GM23338 (cell line): Measurements from ENCODE around the gene ABHD12. TPM values are rescaled to one million over a fixed set of nuclear protein-coding genes. Genes with fewer than 3 reads are reported as not detected.
A peak's percentile ranks its signal among the peaks of the same experiment; 100 is the strongest.

Source experiments
- ATAC-seq: fragments of 200-7000 bp; cut with Tn5 transposase; 3 replicates; pipeline ENCODE4 v1.9.1; 2020
- DNase-seq: peaks from one replicate; pipeline ENCODE4 v3.0.0-alpha.2; 2015; ENCODE audit warnings: low spot score
- H2AFZ ChIP-seq: fragments of 200-600 bp; sonication (generic); 2 replicates; pipeline ENCODE4 v1.8.0; 2016; ENCODE audit warnings: antibody characterized with exemption, mild to moderate bottlenecking, moderate library complexity
- H3F3A ChIP-seq: fragments of 200-600 bp; sonication (generic); replicated peaks from 2 replicates; pipeline ENCODE4 v1.8.0; 2017; ENCODE audit warnings: antibody characterized with exemption, mixed run types, low read depth
- H3K27ac ChIP-seq: fragments of 200-600 bp; sonication (generic); 2 replicates; pipeline ENCODE4 v1.6.1; 2016; ENCODE audit warnings: low read depth
- H3K27me3 ChIP-seq: fragments of 200-600 bp; sonication (generic); 2 replicates; pipeline ENCODE4 v1.8.0; 2016; ENCODE audit warnings: mild to moderate bottlenecking, mixed run types, moderate library complexity; ENCODE audit not compliant: insufficient read depth
- H3K36me3 ChIP-seq: fragments of 200-600 bp; sonication (generic); 2 replicates; pipeline ENCODE4 v1.8.0; 2016; ENCODE audit warnings: mild to moderate bottlenecking; ENCODE audit not compliant: insufficient read depth
- H3K4me1 ChIP-seq: fragments of 200-600 bp; sonication (generic); 2 replicates; pipeline ENCODE4 v1.8.0; 2016; ENCODE audit warnings: mild to moderate bottlenecking, moderate library complexity; ENCODE audit not compliant: insufficient read depth
- H3K4me2 ChIP-seq: fragments of 200-600 bp; sonication (generic); 2 replicates; pipeline ENCODE4 v1.7.1; 2017; ENCODE audit warnings: mixed run types
- H3K4me3 ChIP-seq: fragments of 200-600 bp; sonication (generic); 2 replicates; pipeline ENCODE4 v1.6.1; 2016; ENCODE audit warnings: mixed run types
- H3K79me2 ChIP-seq: fragments of 200-600 bp; sonication (generic); replicated peaks from 2 replicates; pipeline ENCODE4 v1.8.0; 2017; ENCODE audit warnings: mild to moderate bottlenecking; ENCODE audit not compliant: insufficient read depth
- H3K9me2 ChIP-seq: fragments of 200-600 bp; sonication (generic); 2 replicates; pipeline ENCODE4 v1.8.0; 2017; ENCODE audit not compliant: insufficient read depth
- H4K20me1 ChIP-seq: fragments of 200-600 bp; sonication (generic); replicated peaks from 2 replicates; pipeline ENCODE4 v1.8.0; 2017; ENCODE audit warnings: mild to moderate bottlenecking; ENCODE audit not compliant: insufficient read depth
- H3K27ac Mint-ChIP-seq: 2 replicates; pipeline ENCODE4 v1.8.0; 2020; ENCODE audit warnings: inconsistent platforms, mild to moderate bottlenecking, moderate library complexity, mixed read lengths
- H3K27me3 Mint-ChIP-seq: 3 replicates; pipeline ENCODE4 v1.8.0; 2022; ENCODE audit warnings: low read depth, mild to moderate bottlenecking, moderate library complexity, mixed read lengths, inconsistent platforms; ENCODE audit not compliant: insufficient read depth, poor library complexity
- H3K36me3 Mint-ChIP-seq: 3 replicates; pipeline ENCODE4 v1.8.0; 2021; ENCODE audit warnings: low read depth, mild to moderate bottlenecking, inconsistent platforms, moderate library complexity, mixed read lengths
- H3K4me1 Mint-ChIP-seq: 3 replicates; pipeline ENCODE4 v1.8.0; 2020; ENCODE audit warnings: mild to moderate bottlenecking, inconsistent platforms, mixed read lengths
- H3K4me3 Mint-ChIP-seq: 3 replicates; pipeline ENCODE4 v1.8.0; 2021; ENCODE audit warnings: moderate library complexity, mild to moderate bottlenecking, inconsistent platforms, mixed read lengths
- H3K9me3 Mint-ChIP-seq: 3 replicates; pipeline ENCODE4 v1.8.0; 2020; ENCODE audit warnings: moderate library complexity, mild to moderate bottlenecking, inconsistent platforms, mixed read lengths
- CREB1 ChIP-seq: fragments of 250-450 bp; sonication (Bioruptor Pico); IDR thresholded peaks from 2 replicates; pipeline ENCODE4 v1.5.0; 2020; ENCODE audit warnings: low read depth, mild to moderate bottlenecking, moderate library complexity
- CTCF ChIP-seq, 2 experiments: fragments of 200-600 bp in 1 of 2; sonication (generic) in 1 of 2; conservative IDR thresholded peaks; 2 replicates each; pipeline versions ENCODE4 v1.5.1 to v1.6.1; 2016 to 2017; ENCODE audit warnings: antibody characterized with exemption in 2 of 2, low read depth in 2 of 2, mild to moderate bottlenecking in 2 of 2, moderate library complexity in 1 of 2
- EZH2 ChIP-seq: fragments of 200-600 bp; sonication (generic); IDR thresholded peaks from one replicate; pipeline ENCODE4 v1.8.0; 2017; ENCODE audit warnings: antibody characterized with exemption, mild to moderate bottlenecking, low read depth; ENCODE audit not compliant: unreplicated experiment
- EZH2phosphoT487 ChIP-seq: fragments of 200-600 bp; sonication (generic); IDR thresholded peaks from one replicate; pipeline ENCODE4 v1.8.1; 2018; ENCODE audit warnings: antibody characterized with exemption; ENCODE audit not compliant: unreplicated experiment
- JUNB ChIP-seq: IDR thresholded peaks from one replicate; pipeline ENCODE4 v1.6.1; 2016; ENCODE audit warnings: antibody characterized with exemption; ENCODE audit not compliant: unreplicated experiment
- NANOG ChIP-seq: IDR thresholded peaks from 2 replicates; pipeline ENCODE4 v1.6.1; 2016; ENCODE audit warnings: antibody characterized with exemption, borderline replicate concordance
- STAT1 ChIP-seq: IDR thresholded peaks from one replicate; pipeline ENCODE4 v1.6.1; 2016; ENCODE audit warnings: antibody characterized with exemption; ENCODE audit not compliant: unreplicated experiment
- ZNF114 ChIP-seq: fragments of 250-450 bp; sonication (Bioruptor Pico); IDR thresholded peaks from 2 replicates; pipeline ENCODE4 v1.5.0; 2020; ENCODE audit warnings: mild to moderate bottlenecking, moderate library complexity
- ZNF331 ChIP-seq: fragments of 250-450 bp; sonication (Bioruptor Pico); IDR thresholded peaks from 2 replicates; pipeline ENCODE4 v1.5.0; 2020; ENCODE audit warnings: low read depth, mild to moderate bottlenecking, moderate library complexity
- polyA plus RNA-seq: library from polyadenylated mRNA; unstranded; fragments of >200 nt; fragmentation: Nextera tagmentation; extraction: Ambion mirVana; gene quantifications from 2 replicates; pipeline ENCODE4 v1.2.1, GENCODE V29; 2016
- total RNA-seq: library from RNA; depleted of rRNA; stranded (reverse); fragments of >200 nt; shearing (Covaris generic); gene quantifications from 2 replicates; pipeline ENCODE4 v1.2.3, GENCODE V29; 2014
- TF ChIP-seq, protein P1 (sequence below): IDR thresholded peaks from 2 replicates; pipeline ENCODE4 v1.6.1; 2016; ENCODE audit warnings: antibody characterized with exemption
- TF ChIP-seq, protein P2 (sequence below): fragments of 250-450 bp; sonication (Bioruptor Pico); IDR thresholded peaks from 2 replicates; pipeline ENCODE4 v1.5.0; 2020; ENCODE audit warnings: mild to moderate bottlenecking, moderate library complexity

ABHD12 gene
- total and polyA plus RNA-seq, 2 experiments from 2014 or later = 40.2 to 57.8 TPM

- Histone ChIP-seq H3F3A (no peaks in the 10 kb centered on the region), H3K27me3 (no peaks in the 10 kb centered on the region), H3K79me2 (peaks cover 50% of the 10 kb centered on the region), H3K4me1 (no peaks in the 10 kb centered on the region), H2AFZ (no peak overlapping the region), H3K4me3 (no peak overlapping the region), H3K36me3 (peaks cover 5% of the 10 kb centered on the region; the same call in 1 of the 2 replicates), H3K9me2 (no peaks in the 10 kb centered on the region), H4K20me1 (peaks cover 16% of the 10 kb centered on the region), H3K4me2 (no peak overlapping the region), H3K27ac (no peak overlapping the region)
- Mint-ChIP-seq H3K27ac (no peak overlapping the region), H3K9me3 (peaks cover 12% of the 10 kb centered on the region), H3K27me3 (peaks cover 2% of the 10 kb centered on the region), H3K36me3 (peaks cover 37% of the 10 kb centered on the region), H3K4me1 (peaks cover 6% of the 10 kb centered on the region; the same call in 2 of the 3 replicates), H3K4me3 (no peak overlapping the region)
- ATAC-seq (no peak), DNase-seq (no peak)
- no peak for TF ChIP-seq EZH2phosphoT487
- no peak for TF ChIP-seq ZNF114
- TF ChIP-seq, protein P1, sequence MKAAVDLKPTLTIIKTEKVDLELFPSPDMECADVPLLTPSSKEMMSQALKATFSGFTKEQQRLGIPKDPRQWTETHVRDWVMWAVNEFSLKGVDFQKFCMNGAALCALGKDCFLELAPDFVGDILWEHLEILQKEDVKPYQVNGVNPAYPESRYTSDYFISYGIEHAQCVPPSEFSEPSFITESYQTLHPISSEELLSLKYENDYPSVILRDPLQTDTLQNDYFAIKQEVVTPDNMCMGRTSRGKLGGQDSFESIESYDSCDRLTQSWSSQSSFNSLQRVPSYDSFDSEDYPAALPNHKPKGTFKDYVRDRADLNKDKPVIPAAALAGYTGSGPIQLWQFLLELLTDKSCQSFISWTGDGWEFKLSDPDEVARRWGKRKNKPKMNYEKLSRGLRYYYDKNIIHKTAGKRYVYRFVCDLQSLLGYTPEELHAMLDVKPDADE = no peak
- no peak for TF ChIP-seq EZH2
- TF ChIP-seq JUNB = no peak
- no peak for TF ChIP-seq STAT1
- TF ChIP-seq ZNF331 (CRISPR knock-in tag) = no peak
Measured at GRCh38 chr20:25257130-25257529, 133.5 kb downstream of the ABHD12 start.

GRCh38 chr20:25256226-25256859, 134.3 kb downstream of the ABHD12 start:
- Histone ChIP-seq H3K4me2 (no peak overlapping the region), H3K9me2 (no peaks in the 10 kb centered on the region), H3K27ac (no peak overlapping the region), H2AFZ (no peak overlapping the region), H3K79me2 (peaks cover 58% of the 10 kb centered on the region), H3K27me3 (no peaks in the 10 kb centered on the region), H3K4me3 (no peak overlapping the region), H4K20me1 (peaks cover 22% of the 10 kb centered on the region), H3F3A (no peaks in the 10 kb centered on the region), H3K36me3 (peaks cover 5% of the 10 kb centered on the region; the same call in 1 of the 2 replicates), H3K4me1 (no peaks in the 10 kb centered on the region)
- H3K9me3 Mint-ChIP-seq = peaks cover 12% of the 10 kb centered on the region
- ATAC-seq (no peak), DNase-seq (no peak)
- peaks cover 3% of the 10 kb centered on the region for H3K27me3 Mint-ChIP-seq
- H3K4me3 Mint-ChIP-seq = no peak overlapping the region
- peaks cover 9% of the 10 kb centered on the region for H3K4me1 Mint-ChIP-seq
- H3K27ac Mint-ChIP-seq = peak overlapping the region; percentile 80; the same call in 1 of the 2 replicates
- H3K36me3 Mint-ChIP-seq = peaks cover 29% of the 10 kb centered on the region
- no peak for TF ChIP-seq CREB1
- TF ChIP-seq JUNB = no peak
- TF ChIP-seq, protein P1 = no peak
- TF ChIP-seq, protein P2, sequence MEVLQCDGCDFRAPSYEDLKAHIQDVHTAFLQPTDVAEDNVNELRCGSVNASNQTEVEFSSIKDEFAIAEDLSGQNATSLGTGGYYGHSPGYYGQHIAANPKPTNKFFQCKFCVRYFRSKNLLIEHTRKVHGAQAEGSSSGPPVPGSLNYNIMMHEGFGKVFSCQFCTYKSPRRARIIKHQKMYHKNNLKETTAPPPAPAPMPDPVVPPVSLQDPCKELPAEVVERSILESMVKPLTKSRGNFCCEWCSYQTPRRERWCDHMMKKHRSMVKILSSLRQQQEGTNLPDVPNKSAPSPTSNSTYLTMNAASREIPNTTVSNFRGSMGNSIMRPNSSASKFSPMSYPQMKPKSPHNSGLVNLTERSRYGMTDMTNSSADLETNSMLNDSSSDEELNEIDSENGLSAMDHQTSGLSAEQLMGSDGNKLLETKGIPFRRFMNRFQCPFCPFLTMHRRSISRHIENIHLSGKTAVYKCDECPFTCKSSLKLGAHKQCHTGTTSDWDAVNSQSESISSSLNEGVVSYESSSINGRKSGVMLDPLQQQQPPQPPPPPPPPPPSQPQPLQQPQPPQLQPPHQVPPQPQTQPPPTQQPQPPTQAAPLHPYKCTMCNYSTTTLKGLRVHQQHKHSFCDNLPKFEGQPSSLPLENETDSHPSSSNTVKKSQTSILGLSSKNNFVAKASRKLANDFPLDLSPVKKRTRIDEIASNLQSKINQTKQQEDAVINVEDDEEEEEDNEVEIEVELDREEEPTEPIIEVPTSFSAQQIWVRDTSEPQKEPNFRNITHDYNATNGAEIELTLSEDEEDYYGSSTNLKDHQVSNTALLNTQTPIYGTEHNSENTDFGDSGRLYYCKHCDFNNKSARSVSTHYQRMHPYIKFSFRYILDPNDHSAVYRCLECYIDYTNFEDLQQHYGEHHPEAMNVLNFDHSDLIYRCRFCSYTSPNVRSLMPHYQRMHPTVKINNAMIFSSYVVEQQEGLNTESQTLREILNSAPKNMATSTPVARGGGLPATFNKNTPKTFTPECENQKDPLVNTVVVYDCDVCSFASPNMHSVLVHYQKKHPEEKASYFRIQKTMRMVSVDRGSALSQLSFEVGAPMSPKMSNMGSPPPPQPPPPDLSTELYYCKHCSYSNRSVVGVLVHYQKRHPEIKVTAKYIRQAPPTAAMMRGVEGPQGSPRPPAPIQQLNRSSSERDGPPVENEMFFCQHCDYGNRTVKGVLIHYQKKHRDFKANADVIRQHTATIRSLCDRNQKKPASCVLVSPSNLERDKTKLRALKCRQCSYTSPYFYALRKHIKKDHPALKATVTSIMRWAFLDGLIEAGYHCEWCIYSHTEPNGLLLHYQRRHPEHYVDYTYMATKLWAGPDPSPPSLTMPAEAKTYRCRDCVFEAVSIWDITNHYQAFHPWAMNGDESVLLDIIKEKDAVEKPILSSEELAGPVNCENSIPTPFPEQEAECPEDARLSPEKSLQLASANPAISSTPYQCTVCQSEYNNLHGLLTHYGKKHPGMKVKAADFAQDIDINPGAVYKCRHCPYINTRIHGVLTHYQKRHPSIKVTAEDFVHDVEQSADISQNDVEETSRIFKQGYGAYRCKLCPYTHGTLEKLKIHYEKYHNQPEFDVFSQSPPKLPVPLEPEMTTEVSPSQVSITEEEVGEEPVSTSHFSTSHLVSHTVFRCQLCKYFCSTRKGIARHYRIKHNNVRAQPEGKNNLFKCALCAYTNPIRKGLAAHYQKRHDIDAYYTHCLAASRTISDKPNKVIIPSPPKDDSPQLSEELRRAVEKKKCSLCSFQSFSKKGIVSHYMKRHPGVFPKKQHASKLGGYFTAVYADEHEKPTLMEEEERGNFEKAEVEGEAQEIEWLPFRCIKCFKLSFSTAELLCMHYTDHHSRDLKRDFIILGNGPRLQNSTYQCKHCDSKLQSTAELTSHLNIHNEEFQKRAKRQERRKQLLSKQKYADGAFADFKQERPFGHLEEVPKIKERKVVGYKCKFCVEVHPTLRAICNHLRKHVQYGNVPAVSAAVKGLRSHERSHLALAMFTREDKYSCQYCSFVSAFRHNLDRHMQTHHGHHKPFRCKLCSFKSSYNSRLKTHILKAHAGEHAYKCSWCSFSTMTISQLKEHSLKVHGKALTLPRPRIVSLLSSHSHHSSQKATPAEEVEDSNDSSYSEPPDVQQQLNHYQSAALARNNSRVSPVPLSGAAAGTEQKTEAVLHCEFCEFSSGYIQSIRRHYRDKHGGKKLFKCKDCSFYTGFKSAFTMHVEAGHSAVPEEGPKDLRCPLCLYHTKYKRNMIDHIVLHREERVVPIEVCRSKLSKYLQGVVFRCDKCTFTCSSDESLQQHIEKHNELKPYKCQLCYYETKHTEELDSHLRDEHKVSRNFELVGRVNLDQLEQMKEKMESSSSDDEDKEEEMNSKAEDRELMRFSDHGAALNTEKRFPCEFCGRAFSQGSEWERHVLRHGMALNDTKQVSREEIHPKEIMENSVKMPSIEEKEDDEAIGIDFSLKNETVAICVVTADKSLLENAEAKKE (CRISPR knock-in tag) = no peak
- no peak for TF ChIP-seq NANOG
- TF ChIP-seq CTCF (conservative IDR thresholded peaks at IDR 0.05; ENCODE audit: low read depth in 2 of 2) = no peak
